GM18520 (cell line): ENCODE results near the gene AMBRA1.
"Not testable (repeated sequence)": the region's sequence is repeated elsewhere in the genome, so short reads cannot be mapped to it uniquely, and the experiment has no call there.

Experiments used
- ATAC-seq: cut with Tn5 transposase; IDR thresholded peaks from one replicate; pipeline ENCODE4 v1.9.1; 2021; ENCODE audit not compliant: unreplicated experiment

AMBRA1 gene

GRCh38 chr11:46615756-46616155, 21.9 kb upstream of the AMBRA1 start:
- no peak for ATAC-seq

- no peak for ATAC-seq
These were observed 18.5 kb upstream of the AMBRA1 start for GRCh38 chr11:46612326-46612725.

GRCh38 chr11:46611526-46612304, 17.9 kb upstream of the AMBRA1 start:
- no peak for ATAC-seq

GRCh38 chr11:46609386-46609785, 15.6 kb upstream of the AMBRA1 start:
- no peak for ATAC-seq

GRCh38 chr11:46607516-46607915, 13.7 kb upstream of the AMBRA1 start:
- ATAC-seq, result no peak

DNA sequence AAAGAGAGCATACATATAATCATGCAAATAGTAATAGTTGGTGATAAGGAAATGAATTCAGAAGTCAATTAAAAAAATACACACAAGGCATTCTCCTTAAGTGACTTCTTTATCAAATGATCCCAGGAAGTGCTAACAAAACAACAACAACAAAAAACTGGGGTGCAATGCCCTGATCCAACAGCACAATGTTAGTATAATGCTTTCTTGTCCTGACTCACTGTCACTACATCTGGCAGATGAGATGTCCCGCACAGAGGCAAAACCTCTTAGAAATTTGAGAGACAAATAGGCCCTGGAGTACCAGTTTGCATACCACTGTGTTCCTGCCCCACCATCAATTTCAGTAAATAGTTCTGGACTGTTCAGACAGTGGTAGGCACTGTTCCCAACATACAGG, 11.0 kb upstream of the AMBRA1 start:
- no peak for ATAC-seq

GRCh38 chr11:46603704-46604308, 10.0 kb upstream of the AMBRA1 start:
- ATAC-seq, result no peak

DNA sequence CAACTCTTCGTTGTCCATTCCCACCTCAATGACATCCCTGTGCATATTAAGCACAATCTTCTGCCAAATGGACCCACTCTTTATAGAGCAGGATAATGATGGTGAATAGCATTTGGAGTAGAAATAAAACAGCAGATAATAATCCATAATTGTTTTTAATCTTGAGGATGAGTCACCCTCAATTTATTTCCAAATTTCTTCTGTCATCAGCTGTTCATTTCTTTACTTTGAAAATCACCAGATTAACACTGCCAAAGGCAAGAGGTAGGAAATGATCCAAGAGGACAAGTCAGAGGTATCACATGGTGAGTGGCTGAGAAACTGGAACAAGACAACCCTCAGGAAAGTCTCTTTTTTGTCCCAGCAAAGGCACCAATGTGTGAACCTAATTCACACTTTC, 7.3 kb upstream of the AMBRA1 start:
- ATAC-seq, result no peak

- ATAC-seq, result no peak
These were observed 6.6 kb upstream of the AMBRA1 start for GRCh38 chr11:46600194-46600960.

GRCh38 chr11:46599340-46600193, 5.7 kb upstream of the AMBRA1 start:
- ATAC-seq, result no peak

DNA sequence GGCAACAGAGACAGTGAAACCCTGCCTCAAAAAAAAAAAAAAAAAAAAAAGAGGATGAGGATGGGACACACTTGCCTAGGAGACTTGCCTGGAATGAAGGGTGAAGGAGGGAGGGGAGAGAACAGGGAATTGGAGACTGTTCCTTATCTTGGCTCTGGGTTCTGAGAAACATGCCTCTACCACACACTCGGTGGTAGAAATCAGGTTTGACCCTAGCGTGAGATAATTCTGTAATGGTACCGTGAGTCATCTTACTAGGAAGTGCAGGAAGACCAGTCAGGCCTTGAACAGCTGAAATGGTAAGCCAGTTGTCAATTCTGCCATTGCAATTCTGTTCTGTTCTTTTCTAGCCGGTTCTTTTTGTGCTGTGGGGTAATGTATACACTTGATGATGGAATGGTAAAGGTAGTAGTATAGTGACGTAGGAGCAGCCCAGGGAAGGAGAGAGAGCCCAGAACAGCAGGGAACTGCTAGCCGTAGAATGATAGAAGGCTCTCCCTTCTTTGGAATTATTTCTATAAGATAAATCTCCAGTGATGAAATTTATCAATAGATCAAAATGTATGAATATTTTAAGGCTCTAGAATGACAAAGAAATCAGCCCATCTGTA, 3.9 kb upstream of the AMBRA1 start:
- ATAC-seq, result no peak

GRCh38 chr11:46597155-46597554, 3.3 kb upstream of the AMBRA1 start:
- no peak for ATAC-seq

GRCh38 chr11:46594785-46595184, 962 bp upstream of the AMBRA1 start:
- no peak for ATAC-seq

DNA sequence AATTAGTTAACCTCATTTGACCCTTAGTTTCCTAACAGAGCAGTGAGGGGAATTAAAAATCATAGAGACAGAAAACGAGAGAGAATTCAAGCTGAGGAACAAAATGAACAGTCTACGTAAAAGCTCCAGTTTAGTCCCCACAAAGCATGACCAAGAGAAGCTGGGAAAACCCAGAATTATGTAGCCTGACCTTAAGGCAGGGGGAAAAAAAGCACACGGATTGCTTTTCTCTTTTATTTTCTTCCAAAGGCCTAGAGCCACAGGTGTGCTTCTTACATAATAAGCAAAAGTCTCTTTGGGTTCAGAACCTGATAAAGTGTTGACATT, 514 bp upstream of the AMBRA1 start:
- ATAC-seq, result no peak

GRCh38 chr11:46590740-46591605, 2.9 kb downstream of the AMBRA1 start:
- ATAC-seq, result no peak

- no peak for ATAC-seq
These were observed 4.9 kb downstream of the AMBRA1 start for GRCh38 chr11:46588915-46589314.

DNA sequence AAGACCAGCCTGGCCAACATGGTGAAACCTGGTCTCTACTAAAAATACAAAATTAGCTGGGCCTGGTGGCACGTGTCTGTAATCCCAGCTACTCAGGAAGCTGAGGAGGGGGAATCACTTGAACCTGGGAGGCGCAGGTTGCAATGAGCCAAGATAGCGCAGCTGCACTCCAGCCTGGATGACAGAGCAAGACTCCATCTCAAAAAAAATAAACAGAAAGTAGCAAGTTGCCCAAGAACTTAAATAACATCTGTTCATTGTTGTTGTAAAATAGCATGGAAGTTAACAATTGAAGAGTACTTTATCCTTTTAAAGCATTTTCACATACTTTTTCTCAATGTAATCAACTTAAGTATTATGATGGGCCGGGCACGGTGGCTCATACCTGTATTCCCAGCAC, 5.7 kb downstream of the AMBRA1 start:
- ATAC-seq, result no peak

- ATAC-seq, result not testable (repeated sequence)
These were observed 10.3 kb downstream of the AMBRA1 start for GRCh38 chr11:46583513-46583912.

DNA sequence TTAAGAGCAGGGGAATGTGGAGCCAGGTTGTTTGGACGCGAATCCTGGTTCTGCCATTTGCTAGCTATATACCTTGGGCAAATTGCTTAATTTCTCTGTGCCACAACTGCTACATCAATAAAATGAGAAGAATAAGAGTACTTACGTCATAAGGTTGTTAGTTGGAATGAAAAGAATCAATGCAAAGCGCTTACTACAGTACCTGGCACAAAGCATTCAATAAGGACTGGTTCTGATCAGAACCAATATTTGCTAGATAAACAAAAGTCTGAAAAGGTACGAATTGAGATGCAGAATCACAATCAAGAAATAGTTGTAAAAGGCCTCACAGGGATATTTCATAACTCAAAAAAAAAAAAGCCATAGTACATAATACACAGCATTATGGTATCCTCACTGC, 11.2 kb downstream of the AMBRA1 start:
- ATAC-seq, result no peak

- ATAC-seq, result no peak
These were observed 16.8 kb downstream of the AMBRA1 start for GRCh38 chr11:46577058-46577457.
